Mesothelial cell of epicardium (in vitro differentiated cells): ENCODE data around the gene E2F4. TPM values are rescaled to one million over a fixed set of nuclear protein-coding genes. Genes with fewer than 3 reads are reported as not detected.

ENCODE experiments used
- DNase-seq, 2 experiments: peaks; one replicate each; pipeline ENCODE4 v3.0.0; 2021; ENCODE audit warnings: low spot score in 2 of 2; ENCODE audit not compliant: unreplicated experiment in 2 of 2
- H3K27ac Mint-ChIP-seq: 2 replicates; pipeline ENCODE4 v1.8.0; 2021; ENCODE audit warnings: mixed read lengths
- H3K27me3 Mint-ChIP-seq: 2 replicates; pipeline ENCODE4 v1.8.0; 2021; ENCODE audit warnings: low read depth, mixed read lengths
- H3K36me3 Mint-ChIP-seq: 2 replicates; pipeline ENCODE4 v1.8.0; 2021; ENCODE audit warnings: mixed read lengths
- H3K4me1 Mint-ChIP-seq: 2 replicates; pipeline ENCODE4 v1.8.0; 2021; ENCODE audit warnings: mixed read lengths
- H3K4me3 Mint-ChIP-seq: 2 replicates; pipeline ENCODE4 v1.8.0; 2021; ENCODE audit warnings: mild to moderate bottlenecking, moderate library complexity, mixed read lengths
- H3K9me3 Mint-ChIP-seq: 2 replicates; pipeline ENCODE4 v1.8.0; 2021; ENCODE audit warnings: mixed read lengths
- total RNA-seq: library from RNA; stranded (reverse); gene quantifications from 3 replicates; pipeline ENCODE4 v1.2.1, GENCODE V29; 2021
- TF ChIP-seq, protein P1 (sequence below): fragments of 200-600 bp; sonication (generic); IDR thresholded peaks from one replicate; pipeline ENCODE4 v1.5.0; 2021; ENCODE audit warnings: antibody characterized with exemption; ENCODE audit not compliant: unreplicated experiment

The E2F4 gene
- total RNA-seq, 1 donor from 2014 or later, result 80.2 TPM

- Mint-ChIP-seq H3K4me1 (peaks cover 8% of the 10 kb centered on the region), H3K27me3 (no peaks in the 10 kb centered on the region), H3K9me3 (no peaks in the 10 kb centered on the region), H3K4me3 (no peak overlapping the region), H3K27ac (peak overlapping the region; percentile 85), H3K36me3 (peaks cover 9% of the 10 kb centered on the region)
- TF ChIP-seq, protein P1, sequence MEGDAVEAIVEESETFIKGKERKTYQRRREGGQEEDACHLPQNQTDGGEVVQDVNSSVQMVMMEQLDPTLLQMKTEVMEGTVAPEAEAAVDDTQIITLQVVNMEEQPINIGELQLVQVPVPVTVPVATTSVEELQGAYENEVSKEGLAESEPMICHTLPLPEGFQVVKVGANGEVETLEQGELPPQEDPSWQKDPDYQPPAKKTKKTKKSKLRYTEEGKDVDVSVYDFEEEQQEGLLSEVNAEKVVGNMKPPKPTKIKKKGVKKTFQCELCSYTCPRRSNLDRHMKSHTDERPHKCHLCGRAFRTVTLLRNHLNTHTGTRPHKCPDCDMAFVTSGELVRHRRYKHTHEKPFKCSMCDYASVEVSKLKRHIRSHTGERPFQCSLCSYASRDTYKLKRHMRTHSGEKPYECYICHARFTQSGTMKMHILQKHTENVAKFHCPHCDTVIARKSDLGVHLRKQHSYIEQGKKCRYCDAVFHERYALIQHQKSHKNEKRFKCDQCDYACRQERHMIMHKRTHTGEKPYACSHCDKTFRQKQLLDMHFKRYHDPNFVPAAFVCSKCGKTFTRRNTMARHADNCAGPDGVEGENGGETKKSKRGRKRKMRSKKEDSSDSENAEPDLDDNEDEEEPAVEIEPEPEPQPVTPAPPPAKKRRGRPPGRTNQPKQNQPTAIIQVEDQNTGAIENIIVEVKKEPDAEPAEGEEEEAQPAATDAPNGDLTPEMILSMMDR, result no peak
- DNase-seq, result no peak
These were observed 49.3 kb downstream of the E2F4 start for GRCh38 chr16:67241008-67241900.

DNA sequence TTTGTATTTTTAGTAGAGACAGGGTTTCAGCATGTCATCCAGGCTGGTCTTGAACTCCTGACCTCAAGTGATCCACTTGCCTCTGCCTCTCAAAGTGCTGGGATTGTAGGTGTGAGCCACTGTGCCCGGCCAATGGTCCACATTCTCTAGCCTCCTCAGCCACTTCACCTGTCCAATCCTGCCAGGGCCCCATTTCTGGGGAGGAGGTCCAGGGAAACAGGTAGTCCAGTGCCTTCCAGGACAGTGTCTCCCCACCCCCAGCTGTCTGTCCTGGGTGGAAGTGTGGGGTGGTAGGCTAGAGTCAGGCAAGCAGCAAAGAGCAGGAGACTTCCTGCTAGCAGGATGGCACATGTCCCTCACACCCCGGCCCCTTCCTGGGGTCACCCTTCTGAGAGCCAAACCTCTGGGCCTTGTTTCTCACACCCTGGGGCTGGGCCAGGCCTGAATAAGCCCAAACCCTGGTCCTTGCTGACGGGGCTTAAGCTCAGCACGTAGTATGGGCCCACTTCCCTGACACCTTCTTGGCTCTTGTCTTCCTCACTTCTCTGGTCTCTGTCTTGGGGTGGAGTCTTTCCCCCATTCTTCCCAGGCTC is 50.3 kb downstream of the E2F4 start:
- no peak overlapping the region for H3K27ac Mint-ChIP-seq
- no peak for DNase-seq

GRCh38 chr16:67243481-67243880 is 51.5 kb downstream of the E2F4 start:
- TF ChIP-seq, protein P1, result no peak
- H3K4me1 Mint-ChIP-seq, result peaks cover 18% of the 10 kb centered on the region
- H3K4me3 Mint-ChIP-seq, result no peak overlapping the region
- no peaks in the 10 kb centered on the region for H3K36me3 Mint-ChIP-seq
- peaks cover 10% of the 10 kb centered on the region for H3K27me3 Mint-ChIP-seq
- no peaks in the 10 kb centered on the region for H3K9me3 Mint-ChIP-seq
- DNase-seq, result no peak
- H3K27ac Mint-ChIP-seq, result no peak overlapping the region

More for the DNA sequence above, 50.3 kb downstream of the E2F4 start:
- Mint-ChIP-seq H3K27me3 (no peaks in the 10 kb centered on the region), H3K4me3 (no peak overlapping the region), H3K9me3 (no peaks in the 10 kb centered on the region), H3K36me3 (peaks cover 3% of the 10 kb centered on the region), H3K4me1 (peaks cover 8% of the 10 kb centered on the region)
- TF ChIP-seq, protein P1, result no peak

DNA sequence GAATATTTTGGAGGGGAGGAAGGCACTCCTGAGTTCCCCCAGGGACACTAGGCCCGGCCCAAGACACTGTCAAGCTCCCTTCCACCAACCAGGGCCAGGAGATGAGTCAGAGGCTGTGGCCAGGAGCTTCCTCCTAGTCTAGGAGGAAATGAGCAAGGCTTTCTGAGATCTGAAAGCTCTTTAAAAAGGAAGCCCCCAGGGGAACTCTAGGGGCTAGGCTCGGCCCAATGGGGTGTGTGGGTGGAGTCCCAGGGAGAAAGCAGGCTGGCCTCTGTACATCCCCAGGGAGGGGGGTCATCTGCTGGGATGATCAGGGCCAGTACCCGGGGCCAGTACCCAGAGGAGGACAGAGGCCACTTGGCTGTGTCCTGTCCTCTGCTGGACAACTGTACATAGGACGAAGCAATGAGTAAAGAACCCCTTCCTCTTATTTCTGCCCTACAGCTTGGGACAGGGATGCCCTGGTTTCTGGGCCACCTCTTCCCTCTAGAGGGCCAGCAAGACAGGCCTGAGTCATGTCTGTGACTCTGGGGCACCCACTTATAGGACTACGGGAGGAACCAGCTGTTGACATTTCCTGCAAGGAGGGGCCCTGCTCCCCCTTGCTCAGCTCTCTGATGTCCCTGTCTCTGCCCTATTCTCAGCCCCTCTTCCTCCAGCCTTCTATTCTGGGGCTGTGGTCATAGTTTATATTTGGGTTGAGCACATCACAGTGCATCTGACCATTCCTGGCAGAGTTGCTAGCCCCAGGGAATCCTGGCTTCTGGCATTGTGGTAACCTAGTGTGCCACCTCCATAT is 52.6 kb downstream of the E2F4 start:
- Mint-ChIP-seq H3K36me3 (no peaks in the 10 kb centered on the region), H3K27me3 (peaks cover 19% of the 10 kb centered on the region)

DNA sequence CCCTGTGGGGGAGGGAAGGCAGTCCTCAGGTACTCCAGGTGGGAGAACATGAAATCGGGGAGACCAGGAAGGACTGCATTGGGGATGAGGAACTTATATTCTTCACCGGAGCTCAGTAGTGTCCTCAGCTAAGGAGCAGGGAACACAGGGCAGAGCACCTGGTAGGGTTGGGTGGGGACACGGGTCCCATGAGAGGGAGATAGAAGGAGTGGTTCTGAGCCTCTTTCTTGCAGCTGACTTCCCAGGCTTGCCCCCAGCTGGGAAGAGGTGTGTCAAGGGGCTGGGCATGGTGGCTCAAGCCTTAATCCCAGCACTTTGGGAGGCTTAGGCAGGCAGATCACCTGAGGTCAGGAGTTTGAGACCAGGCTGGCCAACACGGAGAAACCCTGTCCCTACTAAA is 53.2 kb downstream of the E2F4 start:
- no peak for DNase-seq
- TF ChIP-seq, protein P1, result no peak
- peak overlapping the region; percentile 83 for H3K4me3 Mint-ChIP-seq
- H3K36me3 Mint-ChIP-seq, result no peaks in the 10 kb centered on the region
- peaks cover 30% of the 10 kb centered on the region for H3K4me1 Mint-ChIP-seq
- H3K27ac Mint-ChIP-seq, result no peak overlapping the region
- peaks cover 25% of the 10 kb centered on the region for H3K27me3 Mint-ChIP-seq
- H3K9me3 Mint-ChIP-seq, result no peaks in the 10 kb centered on the region

More for the DNA sequence above, 52.6 kb downstream of the E2F4 start:
- TF ChIP-seq, protein P1, result no peak
- no peaks in the 10 kb centered on the region for H3K9me3 Mint-ChIP-seq
- H3K4me3 Mint-ChIP-seq, result peak overlapping the region; percentile 83
- H3K4me1 Mint-ChIP-seq, result peaks cover 26% of the 10 kb centered on the region
- peak overlapping the region; percentile 39 for H3K27ac Mint-ChIP-seq
- DNase-seq, result no peak
